Measurements from ENCODE around the gene SUN3. TPM values are rescaled to one million over a fixed set of nuclear protein-coding genes. Genes with fewer than 3 reads are reported as not detected.

SUN3 gene, protein sequence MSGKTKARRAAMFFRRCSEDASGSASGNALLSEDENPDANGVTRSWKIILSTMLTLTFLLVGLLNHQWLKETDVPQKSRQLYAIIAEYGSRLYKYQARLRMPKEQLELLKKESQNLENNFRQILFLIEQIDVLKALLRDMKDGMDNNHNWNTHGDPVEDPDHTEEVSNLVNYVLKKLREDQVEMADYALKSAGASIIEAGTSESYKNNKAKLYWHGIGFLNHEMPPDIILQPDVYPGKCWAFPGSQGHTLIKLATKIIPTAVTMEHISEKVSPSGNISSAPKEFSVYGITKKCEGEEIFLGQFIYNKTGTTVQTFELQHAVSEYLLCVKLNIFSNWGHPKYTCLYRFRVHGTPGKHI
- not detected in 2 replicates for total RNA-seq

DNA sequence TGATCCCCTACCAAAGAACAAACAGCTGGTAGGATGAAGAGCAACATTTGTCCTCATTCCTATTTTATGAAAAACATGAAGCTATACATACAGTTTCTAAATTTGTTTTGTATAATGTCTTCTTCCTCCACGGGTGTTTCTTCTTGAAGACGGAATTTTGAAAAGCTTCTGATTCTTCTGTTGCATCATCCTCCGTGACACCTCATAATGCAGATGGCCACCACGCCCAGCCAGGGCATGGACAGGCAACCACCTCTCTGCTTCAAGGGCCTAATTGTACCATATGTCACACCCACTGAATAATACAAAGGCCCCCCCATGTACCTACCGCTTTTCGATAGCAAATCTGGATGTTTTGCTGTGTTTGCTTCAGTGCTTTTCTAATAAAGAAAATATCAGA lies at the start of gene SUN3:
Gene SUN3 (minus strand): TSS at position 170 of the 400 bp plus-strand sequence. CDS start 169 bp downstream, at position 1.

DNA sequence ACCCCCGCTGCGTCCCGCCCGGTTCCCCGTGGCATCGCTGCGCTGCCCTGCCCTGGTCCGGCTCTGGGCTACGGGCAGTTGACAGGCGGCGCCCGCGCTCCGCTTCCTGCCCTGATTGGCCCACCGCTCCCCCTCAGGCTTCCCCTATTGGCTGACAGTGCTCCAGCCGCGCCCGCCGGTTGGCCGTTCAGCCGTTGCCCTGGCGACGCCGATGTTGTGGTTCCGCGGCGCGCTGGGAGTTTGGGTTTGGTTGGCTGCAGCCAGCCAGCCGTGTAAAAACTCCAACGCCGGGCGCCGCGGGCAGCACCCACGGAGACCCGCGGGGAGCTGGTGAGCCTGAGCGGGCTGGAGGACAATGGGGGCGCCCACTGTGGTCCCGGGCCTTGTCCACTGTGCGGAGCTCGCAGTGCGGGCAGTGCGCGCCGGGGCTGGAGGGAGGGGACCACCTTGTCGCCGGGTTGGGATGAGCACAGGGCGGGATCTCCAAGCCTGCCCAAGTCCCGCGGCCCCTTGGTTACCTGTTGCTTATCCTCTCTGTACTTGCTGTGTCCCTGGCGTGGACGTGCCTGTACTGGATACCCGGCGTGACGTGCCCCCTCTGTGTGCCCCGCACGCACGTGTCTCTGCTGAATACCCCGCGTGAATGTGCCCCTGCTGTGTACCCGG lies 6.5 kb upstream of the SUN3 start, which contains the start of gene C7orf57:
Gene C7orf57 (plus strand): TSS at position 243 of the 666 bp plus-strand sequence. CDS start 766 bp downstream, outside the sequence.

DNA sequence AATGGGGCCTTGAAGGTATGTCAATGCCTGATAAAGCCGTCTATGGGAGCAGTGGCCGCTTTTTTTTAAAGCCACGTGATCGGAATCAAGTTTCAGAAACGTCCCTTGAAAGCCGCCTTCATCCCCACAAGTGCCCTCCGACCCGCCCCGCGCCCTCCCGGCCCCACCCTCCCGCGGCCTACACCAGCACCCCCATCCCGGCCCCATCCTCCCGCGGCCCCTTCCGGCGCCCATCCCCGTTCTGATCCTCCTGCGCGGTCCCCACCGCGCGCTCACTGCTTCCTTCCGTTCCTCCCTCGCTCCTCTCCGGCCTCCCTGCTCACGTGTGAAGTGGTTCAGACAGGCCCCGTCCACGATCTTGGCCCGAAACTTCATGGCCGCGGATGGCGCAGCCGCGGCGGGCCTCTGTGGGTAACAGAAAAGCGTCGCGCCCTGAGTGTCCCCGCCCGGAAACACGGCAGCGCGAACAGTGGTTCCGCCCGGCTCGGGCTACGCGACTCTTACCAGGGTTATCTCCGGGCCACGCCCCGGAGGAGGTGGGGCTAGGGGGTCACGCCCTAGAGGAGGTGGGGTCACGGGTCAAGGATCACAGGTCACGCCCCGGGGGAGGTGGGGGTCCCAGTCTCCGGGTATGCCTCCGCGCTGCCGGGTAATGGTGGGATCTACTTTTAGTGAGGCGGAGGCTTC lies 49.6 kb downstream of the SUN3 start, which contains the start of gene HUS1:
Gene HUS1 (minus strand): TSS at position 471 of the 687 bp plus-strand sequence. CDS start 96 bp downstream, at position 375.

DNA sequence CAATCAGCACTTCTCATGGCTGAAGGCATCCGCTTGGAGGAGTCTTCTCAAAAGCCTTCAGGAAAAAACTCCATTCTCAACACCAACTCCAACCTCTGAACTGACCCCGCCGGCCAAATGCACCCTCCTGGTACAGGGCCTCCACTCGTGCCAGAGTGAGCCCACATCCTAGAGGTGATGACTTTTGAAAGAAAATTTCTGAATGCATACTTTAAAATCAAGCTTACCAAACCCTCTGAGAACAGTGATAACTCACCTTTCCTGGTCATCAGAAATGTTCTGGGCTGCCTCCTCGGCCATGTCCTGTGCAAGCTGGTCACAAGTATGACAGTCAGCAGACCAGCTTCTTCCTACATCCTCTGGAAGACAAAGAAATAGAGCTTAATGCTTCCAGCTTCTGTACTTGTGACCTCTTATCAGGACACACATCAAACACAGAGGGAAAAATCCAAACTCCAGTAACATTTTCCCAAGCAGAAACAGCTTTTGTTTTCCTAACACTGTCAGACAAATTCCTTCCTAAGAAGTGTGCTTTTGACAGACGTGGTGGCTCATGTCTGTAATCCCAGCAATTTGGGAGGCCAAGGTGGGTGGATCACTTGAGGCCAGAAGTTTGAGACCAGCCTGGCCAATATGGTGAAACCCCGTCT lies 80.6 kb downstream of the SUN3 start, which contains the start of gene PKD1L1:
Gene PKD1L1 (minus strand): TSS at position 326 of the 650 bp plus-strand sequence. CDS start 26 bp downstream, at position 300.

Other genes with a start within 250 kb of the SUN3 start
- 0.17 TPM in 1 of 2 replicates, not detected in the other for gene PKD1L1, start 80.6 kb downstream of the SUN3 start, total RNA-seq
- 16.4 and 17.2 TPM in 2 replicates for gene HUS1, start 49.5 kb downstream of the SUN3 start, total RNA-seq
- gene C7orf57, start 6.4 kb upstream of the SUN3 start, total RNA-seq: not detected in 2 replicates
- gene UPP1, start 60.2 kb upstream of the SUN3 start, total RNA-seq: 6.0 and 6.5 TPM in 2 replicates
- gene ABCA13, start 142.4 kb upstream of the SUN3 start, total RNA-seq: 2.5 and 5.1 TPM in 2 replicates